NOMO-1 (cell line): ENCODE measurements around the gene TSGA10.
"Not testable (repeated sequence)": the region's sequence is repeated elsewhere in the genome, so short reads cannot be mapped to it uniquely, and the experiment has no call there.

Experiments
- DNase-seq, 2 experiments: peaks; one replicate each; lab custom pipeline; 2025; ENCODE audit not compliant: unreplicated experiment in 2 of 2; lab: John Stamatoyannopoulos, UW

Gene TSGA10

DNA sequence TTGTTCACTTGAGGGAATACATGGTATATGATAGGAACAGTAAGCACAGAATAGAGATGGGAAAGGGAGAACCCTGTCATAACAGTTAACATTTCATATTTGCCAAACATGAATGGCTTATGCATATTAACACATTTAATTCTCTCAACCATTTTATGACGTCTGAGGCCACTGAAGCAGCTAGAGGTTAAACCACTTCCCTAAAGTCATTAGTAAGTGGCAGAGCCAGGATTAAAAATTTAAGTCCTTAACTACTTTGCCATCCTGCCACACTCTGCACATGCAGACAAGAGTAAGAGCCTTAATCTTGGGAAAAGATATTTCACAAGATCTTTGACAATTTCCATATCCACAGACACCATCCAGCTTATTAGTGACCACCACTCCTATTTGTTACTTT lies 2.1 kb upstream of the TSGA10 start:
- DNase-seq, result peak in 1 of 2 experiments; percentile 33

- DNase-seq, result no peak
These were observed 679 bp downstream of the TSGA10 start for GRCh38 chr2:99153921-99154604.

GRCh38 chr2:99152199-99152895 lies 2.4 kb downstream of the TSGA10 start:
- DNase-seq, result no peak

DNA sequence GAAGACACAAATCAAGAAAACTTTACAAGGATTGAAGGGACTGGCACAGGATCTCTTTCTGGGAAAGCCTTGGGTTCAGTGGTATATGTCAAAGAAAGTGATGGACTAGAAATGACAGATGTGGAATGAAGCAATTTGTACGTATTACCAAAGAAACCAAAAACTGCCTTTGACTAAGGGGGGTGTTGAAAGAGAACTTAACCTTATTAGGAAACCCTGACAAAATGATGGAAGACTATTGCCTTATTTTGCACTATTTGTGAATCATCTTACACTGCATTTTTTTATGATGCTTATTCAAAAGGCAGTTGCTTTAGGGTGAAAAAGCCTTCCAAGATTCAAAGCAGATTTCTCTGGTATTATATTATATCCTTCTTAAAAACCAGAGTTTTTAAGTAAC lies 4.0 kb downstream of the TSGA10 start:
- DNase-seq, result peak; percentile 68 to 89

GRCh38 chr2:99141110-99142108 lies 13.3 kb downstream of the TSGA10 start, which contains the start of gene C2orf15:
C2orf15 (plus strand) TSS chr2:99141707; CDS start chr2:99150559, 8,852 bp downstream.
- DNase-seq, result peak; percentile 88 to 94

DNA sequence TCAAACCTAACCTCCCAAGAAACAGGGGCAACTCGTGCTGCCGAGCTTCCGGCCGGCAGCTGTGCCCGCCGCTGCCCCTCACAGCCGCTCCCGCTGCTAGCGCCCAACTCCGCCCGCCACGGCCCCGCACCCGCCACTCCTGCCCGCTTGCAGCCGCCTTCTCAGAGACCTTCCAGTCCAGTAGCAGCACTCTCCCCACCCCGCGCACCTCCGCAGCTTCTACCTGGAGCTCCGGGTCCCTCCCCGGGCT lies 14.0 kb downstream of the TSGA10 start:
- DNase-seq, result peak; percentile 41 to 68

DNA sequence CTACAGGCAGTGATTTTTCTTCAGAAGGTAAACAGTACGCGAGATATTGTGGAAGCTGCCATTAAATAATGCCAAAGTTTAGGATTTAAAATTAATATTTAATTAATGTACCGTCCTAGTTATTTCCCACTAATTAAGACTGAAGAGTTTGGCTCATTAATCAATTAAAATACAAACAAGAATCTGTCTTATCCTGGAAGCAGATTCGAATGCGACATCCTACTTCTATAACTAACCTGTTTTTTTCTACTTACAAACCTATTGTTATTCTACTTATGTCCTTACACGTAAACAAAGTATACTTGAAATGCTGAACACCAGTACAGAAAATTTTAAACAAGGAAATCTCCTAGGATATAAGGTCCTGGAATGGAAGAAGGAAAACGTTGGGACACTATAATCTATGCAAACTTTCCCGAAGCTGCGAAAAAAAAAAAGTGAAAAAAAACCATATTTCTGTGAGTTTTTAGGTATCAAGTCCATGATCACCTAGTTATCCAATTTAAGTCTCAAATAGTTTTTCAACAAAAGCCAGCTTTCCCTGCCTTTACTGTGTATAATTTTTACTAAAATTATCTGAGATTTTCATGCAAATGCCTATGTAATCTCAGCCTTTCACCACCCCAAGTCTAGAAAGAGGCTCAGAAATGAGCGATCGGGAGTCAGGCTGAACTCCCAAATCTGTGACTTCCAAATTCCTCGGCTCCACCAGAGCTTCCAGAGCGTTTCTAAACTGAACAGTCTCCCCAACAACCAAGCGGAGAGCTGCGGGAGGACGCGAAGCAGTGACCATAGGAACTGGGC lies 14.5 kb downstream of the TSGA10 start:
- no peak for DNase-seq

DNA sequence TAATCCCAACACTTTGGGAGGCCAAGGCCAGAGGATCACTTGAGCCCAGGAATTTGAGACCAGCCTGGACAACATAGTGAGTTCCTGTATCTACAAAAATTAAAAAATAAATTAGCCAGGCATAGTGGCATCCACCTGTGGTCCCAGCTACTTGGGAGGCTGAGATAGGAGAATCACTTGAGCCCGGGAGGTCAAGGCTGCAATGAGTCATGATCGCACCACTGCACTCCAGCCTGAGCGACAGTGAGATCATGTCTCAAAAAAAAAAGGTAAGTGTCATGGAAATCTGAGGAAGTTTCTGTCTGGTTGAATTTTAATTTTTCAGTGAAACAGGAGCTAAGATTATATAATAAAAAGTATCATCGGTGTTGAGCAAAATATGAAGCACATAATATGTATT lies 15.7 kb downstream of the TSGA10 start:
- DNase-seq, result no peak

GRCh38 chr2:99135044-99135556 lies 19.6 kb downstream of the TSGA10 start:
- DNase-seq, result not testable (repeated sequence)

- peak in 1 of 2 experiments; percentile 66 for DNase-seq
These were observed 26.8 kb downstream of the TSGA10 start for GRCh38 chr2:99127981-99128380.

DNA sequence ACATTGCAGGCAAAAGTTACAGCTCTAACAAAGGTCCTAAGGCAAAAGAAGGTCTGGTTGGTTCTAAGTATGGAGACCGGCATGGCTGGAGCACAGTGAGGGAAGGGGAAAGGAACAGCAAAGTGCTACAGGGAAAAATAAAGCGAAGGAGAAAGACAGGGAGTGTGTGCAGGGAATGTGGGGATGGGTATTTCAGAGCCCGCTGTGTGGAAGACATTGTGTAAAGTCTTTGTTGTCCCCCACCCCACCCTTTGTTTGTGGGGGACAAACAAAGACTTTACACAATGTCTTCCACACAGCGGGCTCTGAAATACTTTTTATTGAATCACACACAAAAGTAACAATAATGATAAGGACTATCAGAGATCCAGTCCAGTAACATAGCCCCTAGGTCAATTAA lies 42.1 kb downstream of the TSGA10 start:
- no peak for DNase-seq

DNA sequence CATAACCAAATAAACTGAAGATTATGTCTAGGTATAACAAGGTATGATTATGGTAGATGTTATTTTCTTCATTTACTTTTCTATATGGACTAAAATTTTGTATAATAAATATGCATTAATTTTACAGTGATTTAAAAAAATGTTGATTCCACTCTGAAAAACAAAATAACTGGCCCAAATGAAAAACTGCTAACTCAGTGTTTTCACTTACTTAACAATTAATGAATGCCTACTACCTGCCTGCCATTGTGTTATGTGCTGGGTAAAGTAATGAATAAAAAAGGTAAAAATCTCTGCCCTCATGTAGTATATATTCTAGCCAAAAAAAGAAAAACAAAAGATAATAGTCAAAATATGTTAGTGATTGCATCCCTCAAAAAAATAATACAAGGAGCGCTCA lies 42.8 kb downstream of the TSGA10 start:
- no peak for DNase-seq

DNA sequence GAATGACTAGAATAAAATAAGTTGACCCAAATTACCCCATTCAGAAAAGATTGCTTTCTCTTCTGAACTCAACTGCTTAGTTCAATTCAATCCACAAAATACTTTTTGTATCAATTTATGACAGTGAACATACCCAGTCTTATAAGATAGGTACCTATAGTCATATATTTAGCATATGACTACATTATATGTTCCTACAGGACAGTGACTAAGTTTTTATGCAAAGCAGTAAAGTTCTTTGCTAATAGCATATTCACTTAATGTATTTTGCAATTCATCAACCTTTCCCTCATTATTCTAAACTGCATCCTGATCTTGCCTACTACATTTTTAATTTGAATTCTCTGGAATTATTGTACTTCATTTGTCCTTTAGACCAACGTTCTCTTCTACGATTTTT lies 43.5 kb downstream of the TSGA10 start:
- no peak for DNase-seq

- DNase-seq, result peak in 1 of 2 experiments; percentile 21
These were observed 47.8 kb downstream of the TSGA10 start for GRCh38 chr2:99106913-99107312.

GRCh38 chr2:99104006-99104405 lies 50.7 kb downstream of the TSGA10 start:
- DNase-seq, result no peak

DNA sequence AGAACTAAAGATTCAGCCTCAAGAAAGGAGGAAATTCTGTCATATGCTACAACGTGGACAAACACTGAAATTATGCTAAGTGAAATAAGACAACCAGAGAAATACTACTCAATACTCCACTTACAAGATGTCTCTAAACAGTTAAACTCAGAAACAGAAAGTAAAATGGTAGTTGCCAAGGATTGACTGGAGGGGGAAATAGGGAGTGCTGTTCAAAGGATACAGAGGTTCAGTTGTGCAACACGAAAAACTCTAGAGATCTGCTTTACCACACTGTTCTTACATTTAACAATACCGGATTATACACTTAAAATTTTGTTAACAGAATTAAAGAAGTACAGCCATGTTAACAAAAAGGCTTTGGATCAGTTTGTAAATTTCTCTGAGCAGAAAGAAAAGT lies 53.0 kb downstream of the TSGA10 start:
- peak in 1 of 2 experiments; percentile 46 for DNase-seq

DNA sequence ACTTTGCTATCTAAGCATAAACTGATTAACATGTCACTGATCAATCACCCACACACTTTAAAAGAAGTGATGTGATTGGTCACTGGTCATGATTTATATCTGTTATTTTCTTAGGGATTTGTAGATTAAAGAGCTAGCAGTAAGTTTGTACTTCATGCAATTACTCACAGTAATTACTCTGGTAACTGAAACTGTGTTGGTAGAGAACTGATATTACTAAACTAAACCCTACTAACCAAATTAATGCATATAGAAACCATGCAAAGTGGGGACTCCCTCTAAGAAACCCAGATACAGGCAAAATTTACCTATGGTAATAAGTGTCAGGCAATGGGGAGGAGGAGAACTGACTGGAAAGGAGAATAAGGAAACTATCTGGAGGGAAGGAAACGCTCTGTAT lies 58.0 kb downstream of the TSGA10 start:
- DNase-seq, result no peak

DNA sequence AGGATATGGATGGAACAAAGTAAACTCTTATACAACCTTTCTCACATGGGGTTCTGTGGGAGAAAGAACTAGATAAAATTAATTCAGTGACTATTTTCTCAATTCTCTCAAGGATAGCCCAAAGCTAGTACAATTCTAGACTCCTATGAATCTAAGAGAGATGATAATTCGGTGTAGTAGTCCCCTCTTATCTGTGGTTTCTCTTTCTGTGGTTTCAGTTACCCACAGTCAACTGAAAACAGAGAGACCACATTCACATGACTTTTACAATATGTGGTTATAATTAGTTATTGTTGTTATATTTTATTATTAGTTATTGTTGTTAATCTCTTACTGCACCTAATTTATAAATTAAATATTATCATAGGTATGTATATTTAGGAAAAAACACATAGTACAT lies 66.7 kb downstream of the TSGA10 start:
- peak in 1 of 2 experiments; percentile 11 for DNase-seq

- DNase-seq, result no peak
These were observed 68.4 kb downstream of the TSGA10 start for GRCh38 chr2:99086385-99086784.

DNA sequence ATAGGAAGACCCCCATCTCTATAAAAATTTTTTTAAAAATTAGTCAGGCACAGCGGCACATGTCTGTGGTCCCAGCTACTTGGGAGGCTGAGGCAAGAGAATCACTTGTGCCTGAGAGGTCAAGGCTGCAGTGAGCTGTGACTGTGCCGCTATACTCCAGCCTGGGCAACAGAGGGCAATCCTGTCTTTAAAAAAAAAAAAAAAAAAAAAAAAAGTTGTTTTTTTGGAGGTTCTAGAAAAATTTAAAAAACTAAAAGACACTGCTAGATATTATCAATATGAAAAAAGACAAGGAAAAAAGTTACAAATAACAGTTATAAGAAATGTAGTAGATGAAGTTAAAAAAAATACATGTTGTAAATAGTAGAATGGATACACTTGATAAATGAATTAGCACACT lies 69.3 kb downstream of the TSGA10 start:
- peak; percentile 4 to 36 for DNase-seq
